H4 (cell line): Measurements from ENCODE around the gene PLEKHA4. TPM values are rescaled to one million over a fixed set of nuclear protein-coding genes. Genes with fewer than 3 reads are reported as not detected.
"Not testable (repeated sequence)": the region's sequence is repeated elsewhere in the genome, so short reads cannot be mapped to it uniquely, and the experiment has no call there.

ENCODE experiments used
- DNase-seq: peaks from one replicate; pipeline ENCODE4 v3.0.0-alpha.2; 2015; ENCODE audit warnings: low spot score
- total RNA-seq: library from RNA; depleted of rRNA; stranded (reverse); fragments of >200 nt; shearing (Covaris generic); gene quantifications from 2 replicates; pipeline ENCODE4 v1.2.3, GENCODE V29; 2014

The PLEKHA4 gene
- total RNA-seq, 1 experiment from 2014 or later: 5.4 TPM

DNA sequence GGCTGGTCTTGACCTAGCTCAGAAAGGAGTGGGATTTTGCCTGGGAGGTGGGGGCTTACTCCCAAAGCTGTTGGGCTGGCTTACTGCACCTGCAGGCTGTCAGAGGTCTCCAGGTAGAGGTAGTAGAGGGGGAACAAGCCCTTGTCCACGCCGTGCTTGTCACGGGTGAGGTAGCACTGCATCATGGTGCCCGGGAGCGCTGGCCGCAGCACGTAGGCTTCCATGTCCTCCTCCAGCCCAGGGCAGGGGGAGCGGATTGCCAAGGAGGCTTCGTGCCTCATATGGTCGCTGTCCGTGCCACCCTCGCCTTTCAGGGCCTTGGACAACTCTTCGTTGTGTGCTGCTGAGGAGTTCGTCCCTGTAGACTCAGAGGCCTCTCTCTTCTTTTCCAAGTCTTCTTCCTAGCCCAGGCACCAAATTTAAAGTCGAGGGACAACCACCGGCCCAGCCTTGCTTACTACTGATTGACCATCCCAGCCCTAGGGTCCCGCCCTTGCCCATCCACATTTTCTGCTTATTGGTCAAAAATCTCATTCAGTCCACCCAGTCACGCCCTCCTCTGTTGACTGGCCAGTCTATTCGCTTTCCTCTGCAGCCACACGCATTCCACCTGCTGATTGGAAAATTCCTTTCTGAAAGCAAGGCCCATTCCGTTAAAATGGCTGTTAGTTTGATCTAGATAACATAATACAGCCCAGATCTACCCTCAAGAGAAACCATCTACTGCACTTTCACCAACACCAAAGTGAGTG, 19.6 kb upstream of the PLEKHA4 start:
- no peak for DNase-seq

DNA sequence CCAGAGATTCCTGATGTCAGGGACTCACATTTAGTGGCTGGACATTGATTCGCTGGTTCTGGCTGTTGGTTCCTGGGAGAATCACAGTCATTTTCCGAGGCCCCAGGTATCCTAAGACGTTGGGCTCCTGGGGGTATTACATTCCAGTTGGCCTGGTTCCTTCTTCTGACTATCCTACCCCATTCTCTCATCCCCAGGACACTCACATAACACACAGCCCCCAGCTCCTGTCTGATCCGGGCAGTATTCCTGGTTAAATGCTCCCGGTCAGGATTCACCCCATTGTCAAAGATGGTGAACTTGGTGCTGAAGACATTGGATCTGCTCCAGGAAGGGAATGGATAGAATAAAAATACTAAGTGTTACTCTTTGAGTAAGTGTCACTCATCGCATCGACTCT, 15.3 kb upstream of the PLEKHA4 start:
- no peak for DNase-seq

DNA sequence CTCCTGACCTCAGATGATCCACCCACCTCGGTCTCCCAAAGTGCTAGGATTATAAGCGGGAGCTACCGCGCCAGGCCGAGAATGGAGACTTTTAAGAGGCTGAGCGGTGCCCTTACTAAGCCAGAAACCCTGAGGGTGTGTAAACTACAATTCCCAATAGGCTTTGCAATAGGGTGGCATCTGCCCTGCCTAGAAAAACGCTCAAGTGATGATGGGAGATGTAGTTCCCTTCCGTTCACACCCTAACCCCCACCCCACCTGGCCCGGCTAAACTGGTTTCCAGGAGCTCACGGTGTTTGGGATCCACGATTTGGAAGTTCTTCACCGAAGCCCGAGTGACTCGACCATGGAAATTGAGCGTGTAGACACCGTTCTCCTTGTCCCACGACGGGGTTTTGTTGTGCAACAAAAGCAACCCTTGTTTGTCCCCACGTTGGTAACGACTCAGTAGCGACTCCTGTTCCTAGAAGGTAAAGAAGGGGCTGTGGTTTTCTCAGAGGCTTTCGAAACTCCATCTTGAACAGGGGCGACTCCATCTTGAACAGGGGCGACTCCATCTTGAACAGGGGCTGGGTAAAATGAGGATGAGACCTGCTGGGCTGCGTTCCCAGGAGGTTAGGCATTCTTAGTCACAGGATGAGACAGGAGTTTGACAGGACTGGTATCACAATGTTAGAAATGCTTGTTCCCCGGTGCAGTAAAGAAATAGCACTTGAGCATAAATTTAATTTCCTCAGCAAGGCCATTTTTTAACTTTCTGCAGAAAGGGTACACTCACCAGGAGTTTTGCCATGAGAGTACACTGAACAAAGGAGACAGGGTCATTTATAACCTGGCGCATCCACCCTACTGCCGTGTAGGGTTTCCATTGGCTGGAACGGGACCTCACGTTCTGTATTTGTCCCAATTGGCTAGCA, 13.6 kb upstream of the PLEKHA4 start:
- DNase-seq: no peak

DNA sequence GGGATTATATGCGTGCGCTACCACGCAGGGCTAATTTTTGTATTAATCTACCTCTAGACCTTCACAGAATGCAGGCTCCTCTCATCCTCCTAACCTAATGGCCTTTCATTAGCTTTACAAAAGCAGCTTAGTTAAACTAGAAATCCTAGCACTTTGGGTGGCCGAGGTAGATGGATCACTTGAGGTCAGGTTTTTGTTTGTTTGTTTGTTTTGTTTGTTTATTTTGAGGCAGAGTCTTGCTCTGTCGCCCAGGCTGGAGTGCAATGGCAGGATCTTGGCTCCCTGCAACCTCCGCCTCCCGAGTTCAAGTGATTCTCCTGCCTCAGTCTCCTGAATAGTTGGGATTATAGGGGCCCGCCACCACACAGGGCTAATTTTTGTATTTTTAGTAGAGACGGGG, 11.3 kb upstream of the PLEKHA4 start:
- not testable (repeated sequence) for DNase-seq

DNA sequence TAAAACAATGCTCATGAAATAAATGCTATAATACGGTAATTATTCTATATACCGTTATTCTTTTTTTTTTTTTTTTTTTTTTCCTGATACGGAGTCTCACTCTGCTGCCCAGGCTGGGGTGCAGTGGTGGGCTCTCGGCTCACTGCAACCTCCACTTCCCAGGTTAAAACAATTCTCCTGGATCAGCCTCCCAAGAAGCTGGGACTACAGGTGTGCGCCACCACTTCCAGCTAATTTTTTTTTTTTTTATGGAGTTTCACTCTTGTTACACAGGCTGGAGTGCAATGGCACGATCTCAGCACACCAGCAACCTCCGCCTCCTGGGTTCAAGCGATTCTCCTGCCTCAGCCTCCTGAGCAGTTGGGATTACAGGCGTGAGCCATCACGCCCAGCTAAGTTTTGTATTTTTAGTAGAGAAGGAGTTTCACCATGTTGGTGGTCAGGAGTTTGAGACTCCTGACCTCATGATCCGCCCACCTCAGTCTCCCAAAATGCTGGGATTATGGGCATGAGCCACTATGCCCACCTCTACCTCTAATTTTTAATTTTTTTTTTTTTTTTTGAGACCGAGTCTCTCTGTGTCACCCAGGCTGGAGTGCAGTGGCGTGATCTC, 10.7 kb upstream of the PLEKHA4 start:
- no peak for DNase-seq

DNA sequence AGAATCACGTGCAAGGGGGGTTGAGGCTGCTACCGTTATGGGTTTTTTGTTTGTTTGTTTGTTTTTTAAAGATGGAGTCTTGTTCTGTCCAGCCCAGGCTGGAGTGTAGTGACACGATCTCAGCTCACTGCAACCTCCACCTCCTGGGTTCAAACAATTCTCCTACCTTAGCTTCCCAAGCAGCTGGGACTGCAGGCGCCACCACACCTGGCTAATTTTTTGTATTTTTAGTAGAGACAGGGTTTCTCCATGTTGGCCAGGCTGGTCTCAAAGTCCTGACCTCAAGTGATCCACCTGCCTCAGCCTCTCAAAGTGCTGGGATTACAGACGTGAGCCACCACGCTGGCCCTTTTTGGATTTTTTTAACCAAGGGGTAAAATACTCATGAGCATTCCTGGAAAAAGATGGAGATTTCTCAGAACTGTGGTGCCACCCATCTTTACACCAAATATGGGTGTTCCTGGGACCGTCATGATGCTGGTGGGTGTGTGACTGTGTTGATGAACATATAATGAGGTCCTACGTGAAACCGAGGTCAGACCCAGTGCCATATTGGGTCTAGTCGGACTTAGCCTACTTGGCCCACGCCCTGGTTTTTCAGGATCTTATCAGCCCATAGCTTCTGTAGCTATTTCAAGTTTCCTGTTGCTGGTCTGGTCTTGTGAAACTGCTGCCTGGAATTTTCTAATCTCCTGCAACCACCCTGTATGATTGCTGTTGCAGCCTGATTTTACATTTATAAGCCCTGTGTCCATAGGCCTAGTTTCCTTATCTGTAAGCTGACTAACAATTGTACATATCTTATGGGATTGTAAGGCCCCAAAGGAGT, 10.0 kb upstream of the PLEKHA4 start:
- no peak for DNase-seq

DNA sequence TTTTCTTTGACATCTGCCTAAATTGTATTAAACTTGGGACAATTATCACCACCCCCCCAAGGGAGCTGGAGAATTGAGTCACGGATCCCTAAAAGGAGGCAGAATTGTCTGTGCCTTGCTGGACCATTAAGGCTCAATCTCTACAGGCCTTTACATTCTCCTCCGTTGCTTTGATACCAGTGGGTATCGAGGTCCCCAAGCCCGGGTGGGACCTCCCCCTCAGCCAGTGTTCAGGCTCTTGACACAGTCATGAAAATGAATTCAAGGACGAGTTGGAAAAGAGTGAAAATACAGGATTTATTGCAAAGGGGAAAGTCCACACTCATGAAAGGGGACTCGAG, 9.4 kb upstream of the PLEKHA4 start:
- DNase-seq: no peak

DNA sequence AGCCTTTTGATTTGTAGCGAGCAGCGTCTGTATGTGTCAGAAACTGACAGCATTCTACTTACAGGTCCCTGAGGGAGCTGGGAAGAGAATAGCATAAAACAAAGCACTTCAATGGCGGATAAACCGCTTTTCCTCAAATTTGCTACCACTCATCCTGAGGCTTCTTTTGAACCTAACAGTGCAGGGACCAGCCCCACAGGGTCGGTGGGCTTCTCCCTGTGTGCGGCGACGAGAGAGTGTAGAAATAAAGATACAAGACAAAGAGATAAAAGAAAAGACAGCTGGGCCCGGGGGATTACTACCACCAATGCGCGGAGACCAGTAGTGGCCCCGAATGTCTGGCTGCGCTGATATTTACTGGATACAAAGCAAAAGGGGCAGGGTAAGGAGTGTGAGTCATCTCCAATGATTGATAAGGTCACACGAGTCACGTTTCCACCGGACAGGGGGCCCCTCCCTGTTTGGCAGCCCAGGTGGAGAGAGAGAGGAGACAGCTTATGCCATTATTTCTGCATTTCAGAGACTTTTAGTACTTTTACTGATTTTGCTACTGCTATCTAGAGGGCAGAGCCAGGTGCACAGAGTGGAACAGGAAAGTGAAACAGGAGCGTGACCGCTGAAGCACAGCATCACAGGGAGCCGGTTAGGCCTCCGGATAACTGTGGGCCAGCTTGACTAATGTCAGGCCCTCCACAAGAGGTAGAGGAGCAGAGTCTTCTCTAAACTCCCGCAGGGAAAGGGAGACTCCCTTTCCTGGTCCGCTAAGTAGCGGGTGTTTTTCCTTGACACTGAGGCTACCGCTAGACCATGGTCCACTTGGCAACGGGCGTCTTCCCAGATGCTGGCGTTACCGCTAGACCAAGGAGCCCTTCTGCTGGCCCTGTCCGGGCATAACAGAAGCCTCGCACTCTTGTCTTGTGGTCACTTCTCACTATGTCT, 7.9 kb upstream of the PLEKHA4 start:
- DNase-seq: not testable (repeated sequence)

DNA sequence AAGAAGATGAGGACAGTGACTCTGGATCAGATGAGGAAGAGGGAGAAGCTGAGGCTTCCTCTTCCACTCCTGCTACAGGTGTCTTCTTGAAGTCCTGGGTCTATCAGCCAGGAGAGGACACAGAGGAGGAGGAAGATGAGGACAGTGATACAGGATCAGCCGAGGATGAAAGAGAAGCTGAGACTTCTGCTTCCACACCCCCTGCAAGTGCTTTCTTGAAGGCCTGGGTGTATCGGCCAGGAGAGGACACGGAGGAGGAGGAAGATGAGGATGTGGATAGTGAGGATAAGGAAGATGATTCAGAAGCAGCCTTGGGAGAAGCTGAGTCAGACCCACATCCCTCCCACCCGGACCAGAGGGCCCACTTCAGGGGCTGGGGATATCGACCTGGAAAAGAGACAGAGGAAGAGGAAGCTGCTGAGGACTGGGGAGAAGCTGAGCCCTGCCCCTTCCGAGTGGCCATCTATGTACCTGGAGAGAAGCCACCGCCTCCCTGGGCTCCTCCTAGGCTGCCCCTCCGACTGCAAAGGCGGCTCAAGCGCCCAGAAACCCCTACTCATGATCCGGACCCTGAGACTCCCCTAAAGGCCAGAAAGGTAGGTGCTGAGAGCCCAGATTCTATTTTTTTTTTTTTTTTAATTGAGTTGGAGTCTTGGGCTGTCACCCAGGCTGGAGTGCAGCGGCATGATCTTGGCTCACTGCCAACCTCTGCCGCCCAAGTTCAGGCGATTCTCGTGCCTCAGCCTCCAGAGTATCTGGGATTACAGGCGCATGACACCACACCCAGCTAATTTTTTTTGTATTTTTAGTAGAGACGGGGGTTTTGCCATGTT, 6.1 kb upstream of the PLEKHA4 start:
- DNase-seq: no peak

DNA sequence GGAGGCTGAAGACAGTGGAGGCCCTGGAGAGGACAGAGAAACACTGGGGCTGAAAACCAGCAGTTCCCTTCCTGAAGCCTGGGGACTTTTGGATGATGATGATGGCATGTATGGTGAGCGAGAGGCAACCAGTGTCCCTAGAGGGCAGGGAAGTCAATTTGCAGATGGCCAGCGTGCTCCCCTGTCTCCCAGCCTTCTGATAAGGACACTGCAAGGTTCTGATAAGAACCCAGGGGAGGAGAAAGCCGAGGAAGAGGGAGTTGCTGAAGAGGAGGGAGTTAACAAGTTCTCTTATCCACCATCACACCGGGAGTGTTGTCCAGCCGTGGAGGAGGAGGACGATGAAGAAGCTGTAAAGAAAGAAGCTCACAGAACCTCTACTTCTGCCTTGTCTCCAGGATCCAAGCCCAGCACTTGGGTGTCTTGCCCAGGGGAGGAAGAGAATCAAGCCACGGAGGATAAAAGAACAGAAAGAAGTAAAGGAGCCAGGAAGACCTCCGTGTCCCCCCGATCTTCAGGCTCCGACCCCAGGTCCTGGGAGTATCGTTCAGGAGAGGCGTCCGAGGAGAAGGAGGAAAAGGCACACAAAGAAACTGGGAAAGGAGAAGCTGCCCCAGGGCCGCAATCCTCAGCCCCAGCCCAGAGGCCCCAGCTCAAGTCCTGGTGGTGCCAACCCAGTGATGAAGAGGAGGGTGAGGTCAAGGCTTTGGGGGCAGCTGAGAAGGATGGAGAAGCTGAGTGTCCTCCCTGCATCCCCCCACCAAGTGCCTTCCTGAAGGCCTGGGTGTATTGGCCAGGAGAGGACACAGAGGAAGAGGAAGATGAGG, 5.3 kb upstream of the PLEKHA4 start:
- DNase-seq: no peak

DNA sequence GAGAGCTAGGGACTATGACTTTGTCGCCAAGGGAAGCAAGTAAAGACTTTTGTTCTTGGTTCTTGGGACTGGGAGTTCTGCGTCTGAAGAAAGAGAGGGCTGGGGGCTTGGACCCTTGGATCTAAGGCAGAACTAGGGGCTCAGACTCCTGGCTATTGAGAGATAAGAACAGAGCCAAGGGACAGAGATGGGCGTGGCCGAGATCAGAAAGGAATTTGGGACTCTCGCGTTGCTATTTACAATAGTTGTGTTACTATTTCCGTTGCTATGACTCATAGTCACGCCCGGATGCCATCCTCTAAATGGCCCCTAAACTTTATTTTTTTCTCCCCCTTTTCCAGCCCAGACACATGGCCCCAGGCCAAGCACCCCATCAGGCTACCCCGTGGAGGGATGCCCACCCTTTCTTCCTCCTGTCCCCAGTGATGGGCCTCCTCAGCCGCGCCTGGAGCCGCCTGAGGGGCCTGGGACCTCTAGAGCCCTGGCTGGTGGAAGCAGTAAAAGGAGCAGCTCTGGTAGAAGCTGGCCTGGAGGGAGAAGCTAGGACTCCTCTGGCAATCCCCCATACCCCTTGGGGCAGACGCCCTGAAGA, 4.6 kb upstream of the PLEKHA4 start:
- DNase-seq: peak; percentile 97

DNA sequence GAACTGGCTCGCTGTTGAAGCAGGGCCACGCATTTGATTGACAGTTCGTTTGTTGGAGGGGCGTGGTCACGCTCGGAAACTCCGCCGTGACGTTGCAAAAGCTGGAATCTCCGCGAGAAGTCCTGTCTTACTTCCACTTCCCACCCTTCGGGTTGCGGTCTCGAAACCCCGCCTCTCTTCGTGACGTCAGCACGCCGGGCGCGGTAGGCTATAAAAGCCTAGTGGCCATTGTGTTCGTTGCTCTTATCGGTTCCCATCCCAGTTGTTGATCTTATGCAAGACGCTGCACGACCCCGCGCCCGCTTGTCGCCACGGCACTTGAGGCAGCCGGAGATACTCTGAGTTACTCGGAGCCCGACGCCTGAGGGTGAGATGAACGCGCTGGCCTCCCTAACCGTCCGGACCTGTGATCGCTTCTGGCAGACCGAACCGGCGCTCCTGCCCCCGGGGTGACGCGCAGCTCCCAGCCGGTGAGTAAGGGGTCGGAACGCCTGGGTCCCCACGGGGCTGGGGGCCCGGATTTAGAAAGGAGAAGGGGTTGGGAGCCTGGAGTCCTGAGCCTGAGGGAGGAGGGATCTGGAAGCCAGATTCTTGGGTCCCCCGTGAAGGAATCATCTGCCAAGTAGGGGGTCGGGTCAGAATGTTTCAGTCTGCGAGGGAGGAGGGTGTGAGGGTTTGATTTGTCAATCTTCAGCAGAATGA, 3.9 kb upstream of the PLEKHA4 start, which contains the start of gene PPP1R15A:
TSS of gene PPP1R15A (plus strand) at position 240 of the 702 bp plus-strand sequence. CDS start 813 bp downstream, outside the sequence.
- peak; percentile 98 for DNase-seq

DNA sequence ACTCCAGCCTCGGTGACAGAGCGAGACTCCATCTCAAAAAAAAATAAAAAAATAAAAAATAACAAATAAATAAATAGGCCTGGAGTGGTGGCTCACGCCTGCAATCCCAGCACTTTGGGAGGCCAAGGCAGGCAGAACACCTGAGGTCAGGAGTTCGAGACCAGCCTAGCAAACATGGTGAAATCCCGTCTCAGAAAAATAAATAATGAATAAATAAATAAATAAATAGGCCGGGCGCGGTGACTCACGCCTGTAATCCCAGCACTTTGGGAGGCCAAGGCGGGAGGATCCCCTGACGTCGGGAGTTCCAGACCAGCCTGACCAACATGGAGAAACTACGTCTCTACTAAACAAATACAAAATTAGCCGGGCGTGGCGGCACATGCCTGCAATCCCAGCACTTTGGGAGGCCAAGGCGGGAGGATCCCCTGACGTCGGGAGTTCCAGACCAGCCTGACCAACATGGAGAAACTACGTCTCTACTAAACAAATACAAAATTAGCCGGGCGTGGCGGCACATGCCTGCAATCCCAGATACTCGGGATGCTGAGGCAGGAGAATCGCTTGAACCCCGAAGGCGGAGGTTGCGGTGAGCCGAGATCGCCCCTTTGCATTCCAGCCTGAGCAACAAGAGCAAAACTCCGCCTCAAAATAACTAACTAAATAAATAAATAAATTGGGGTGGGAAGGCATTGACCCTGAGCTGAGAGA, 3.2 kb upstream of the PLEKHA4 start:
- not testable (repeated sequence) for DNase-seq

DNA sequence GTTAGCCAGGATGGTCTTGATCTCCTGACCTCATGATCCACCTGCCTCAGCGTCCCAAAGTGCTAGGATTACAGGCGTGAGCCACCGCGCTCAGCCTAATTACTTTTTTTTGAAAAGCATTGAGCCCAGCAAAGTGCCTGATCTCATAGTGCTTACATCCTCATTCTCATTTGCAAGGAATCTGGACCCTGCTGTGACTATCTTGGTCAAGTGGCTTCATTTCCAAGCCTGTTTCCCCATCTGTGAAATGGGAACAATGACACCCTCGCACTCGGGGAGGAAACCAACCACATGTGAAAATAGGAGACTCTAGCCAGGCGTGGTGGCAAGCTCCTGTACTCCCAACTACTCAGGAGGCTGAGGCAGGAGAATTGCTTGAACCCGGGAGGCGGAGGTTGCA, 1.6 kb upstream of the PLEKHA4 start:
- no peak for DNase-seq

DNA sequence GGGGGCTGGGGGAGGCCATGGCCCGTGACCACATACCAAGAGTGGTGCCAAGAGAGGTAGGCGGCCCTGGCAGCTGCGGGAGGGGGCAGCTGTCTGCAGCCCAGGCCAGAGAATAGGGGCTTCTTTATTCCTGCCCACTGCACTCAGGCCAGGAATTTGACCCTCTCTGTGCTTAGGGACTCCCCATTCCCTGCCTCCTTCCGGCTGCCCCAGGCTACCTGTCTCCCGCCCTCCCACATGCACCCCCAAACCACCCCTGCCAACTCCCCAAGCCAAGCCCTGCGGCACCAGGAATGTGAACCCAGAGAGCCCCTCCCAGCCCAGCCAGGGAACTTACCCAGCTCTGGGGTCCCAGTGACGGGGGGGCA, 687 bp downstream of the PLEKHA4 start:
- no peak for DNase-seq

DNA sequence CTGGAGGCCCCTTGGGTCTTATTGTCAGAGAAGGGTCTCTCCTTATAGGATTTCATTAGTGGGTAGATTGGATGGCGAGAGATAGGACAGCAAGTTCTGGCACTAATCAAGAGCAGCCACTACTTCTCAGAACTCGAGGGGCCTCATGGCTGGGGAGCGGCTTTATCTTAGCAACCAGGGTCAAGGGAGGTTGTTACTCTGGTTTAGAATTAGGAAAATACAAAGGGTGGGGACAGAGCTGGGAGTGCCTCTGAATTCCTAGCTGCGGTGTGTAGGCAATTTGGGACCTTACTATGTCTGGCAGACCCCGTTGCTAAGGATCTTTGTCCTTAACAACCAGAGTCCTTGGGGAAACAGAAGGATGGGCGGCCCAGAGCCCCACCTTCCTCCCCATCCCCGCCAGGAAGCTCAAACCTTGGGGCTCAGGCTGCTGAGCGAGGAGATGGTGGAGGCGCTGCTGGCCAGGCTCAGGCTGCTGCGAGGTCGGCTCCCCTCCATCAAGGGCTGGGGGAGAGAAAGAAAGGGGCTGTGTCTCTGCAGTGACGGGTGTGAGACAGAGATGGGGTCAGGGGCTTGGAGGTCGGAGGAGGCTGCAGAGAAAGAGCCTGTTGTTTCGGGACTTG, 1.2 kb downstream of the PLEKHA4 start:
- no peak for DNase-seq

DNA sequence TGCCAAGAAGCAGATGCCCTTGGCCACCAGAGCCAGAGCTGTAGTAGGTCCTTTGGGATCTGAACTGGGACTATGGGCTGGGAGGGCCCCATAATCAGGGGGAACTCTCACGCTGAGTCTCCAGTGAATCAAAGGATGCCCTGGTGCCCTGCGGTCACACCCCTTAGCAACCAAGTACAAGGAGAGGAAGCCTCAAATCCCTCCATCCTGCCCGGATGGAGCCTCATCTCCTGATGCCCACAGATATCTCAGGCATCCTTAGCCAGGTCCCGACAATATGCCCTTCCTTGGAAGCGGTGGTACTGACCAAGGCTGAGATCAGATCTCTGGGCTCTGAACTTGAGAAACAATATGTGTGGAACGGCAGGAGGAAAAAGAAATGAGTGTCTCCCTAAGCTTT, 1.7 kb downstream of the PLEKHA4 start:
- DNase-seq: no peak
